HepG2 (cell line): ENCODE measurements around the gene PLD2. TPM values are rescaled to one million over a fixed set of nuclear protein-coding genes. Genes with fewer than 3 reads are reported as not detected.

Experiments used
- ARNT2 ChIP-seq: sonication (generic); formaldehyde crosslinking; IDR thresholded peaks from 2 replicates; pipeline ENCODE4 v1.8.0; 2022; ENCODE audit warnings: mild to moderate bottlenecking, low read depth, missing genetic modification reagents, moderate library complexity
- ARNTL ChIP-seq: sonication (generic); formaldehyde crosslinking; IDR thresholded peaks from 2 replicates; pipeline ENCODE4 v1.4.0; 2020; ENCODE audit warnings: mild to moderate bottlenecking, missing genetic modification reagents
- ATF7-NPFF ChIP-seq: sonication (generic); formaldehyde crosslinking; IDR thresholded peaks from 2 replicates; pipeline ENCODE4 v1.8.1; 2023; ENCODE audit warnings: mild to moderate bottlenecking, low read depth, missing genetic modification reagents, moderate library complexity
- HCFC1 ChIP-seq: fragments of 150-350 bp; IDR thresholded peaks from 2 replicates; pipeline ENCODE4 v1.6.1; 2014; ENCODE audit warnings: low read depth, low read length
- MAZ ChIP-seq, 2 experiments: sonication (generic) in 1 of 2; formaldehyde crosslinking in 1 of 2; IDR thresholded peaks; 2 replicates each; pipeline versions ENCODE4 v1.5.0 to v1.6.1; 2012 to 2020; ENCODE audit warnings: low read depth in 2 of 2, mild to moderate bottlenecking in 2 of 2, borderline replicate concordance in 1 of 2, improper control_type of control experiment in 1 of 2, low read length in 1 of 2, missing genetic modification reagents in 1 of 2, moderate library complexity in 1 of 2
- POLR2AphosphoS5 ChIP-seq: IDR thresholded peaks from 2 replicates; pipeline ENCODE4 v1.6.1; 2012; ENCODE audit warnings: low read depth, low read length
- RFX5 ChIP-seq: IDR thresholded peaks from 2 replicates; pipeline ENCODE4 v1.6.1; 2011; ENCODE audit warnings: low read depth, low read length, improper control_type of control experiment
- ZBTB3 ChIP-seq: sonication (generic); formaldehyde crosslinking; IDR thresholded peaks from 2 replicates; pipeline ENCODE4 v1.4.0; 2020; ENCODE audit warnings: low read depth, mild to moderate bottlenecking, moderate library complexity, missing genetic modification reagents, borderline replicate concordance
- ZBTB7A ChIP-seq: sonication (generic); formaldehyde crosslinking; IDR thresholded peaks from 2 replicates; pipeline ENCODE4 v1.8.0; 2022; ENCODE audit warnings: mild to moderate bottlenecking, missing genetic modification reagents
- ZBTB8A ChIP-seq: sonication (generic); formaldehyde crosslinking; IDR thresholded peaks from 2 replicates; pipeline ENCODE4 v1.4.0; 2020; ENCODE audit warnings: mild to moderate bottlenecking, low read depth, missing genetic modification reagents, borderline replicate concordance
- ZFP41 ChIP-seq: sonication (generic); formaldehyde crosslinking; IDR thresholded peaks from 2 replicates; pipeline ENCODE4 v1.4.0; 2020; ENCODE audit warnings: mild to moderate bottlenecking, missing genetic modification reagents, borderline replicate concordance
- ZFP90 ChIP-seq: sonication (generic); formaldehyde crosslinking; IDR thresholded peaks from 2 replicates; pipeline ENCODE4 v1.8.0; 2022; ENCODE audit warnings: missing genetic modification reagents, mild to moderate bottlenecking, inconsistent platforms, borderline replicate concordance
- ZNF367 ChIP-seq: sonication (generic); formaldehyde crosslinking; IDR thresholded peaks from 2 replicates; pipeline ENCODE4 v1.4.0; 2020; ENCODE audit warnings: missing genetic modification reagents, borderline replicate concordance
- ZNF607 ChIP-seq: sonication (generic); formaldehyde crosslinking; IDR thresholded peaks from 2 replicates; pipeline ENCODE4 v1.5.1; 2020; ENCODE audit warnings: missing genetic modification reagents, mild to moderate bottlenecking, borderline replicate concordance
- ZNF768 ChIP-seq: sonication (generic); formaldehyde crosslinking; IDR thresholded peaks from 2 replicates; pipeline ENCODE4 v1.4.0; 2020; ENCODE audit warnings: missing genetic modification reagents
- ZNF776 ChIP-seq: sonication (generic); formaldehyde crosslinking; IDR thresholded peaks from 2 replicates; pipeline ENCODE4 v1.4.0; 2020; ENCODE audit warnings: mild to moderate bottlenecking, missing genetic modification reagents
- ZSCAN20 ChIP-seq: sonication (generic); formaldehyde crosslinking; IDR thresholded peaks from 2 replicates; pipeline ENCODE4 v1.4.0; 2020; ENCODE audit warnings: missing genetic modification reagents, mild to moderate bottlenecking, borderline replicate concordance
- polyA plus RNA-seq, 8 experiments: library from polyadenylated mRNA; depleted of rRNA in 3 of 8; stranded (reverse) in 7 of 8; unstranded in 1 of 8; fragments of >200 nt; fragmentation: Illumina TruSeq in 4 of 8; extraction: Trizol in 4 of 8; gene quantifications; 2 replicates each; pipeline versions ENCODE4 v1.2.1 to v1.2.3, GENCODE V29; 2011 to 2016; ENCODE audit warnings: low read depth in 4 of 8, missing spikeins in 1 of 8, mixed read lengths in 1 of 8; ENCODE audit not compliant: insufficient read depth in 1 of 8
- total RNA-seq, 5 experiments: library from RNA; depleted of rRNA; stranded (reverse); fragments of >200 nt; fragmentation: Illumina TruSeq; extraction: Trizol; gene quantifications; 2 replicates each; pipeline ENCODE4 v1.2.3, GENCODE V29; 2016; ENCODE audit warnings: low read depth in 1 of 5
- TF ChIP-seq, protein P1 (sequence below): sonication (generic); formaldehyde crosslinking; IDR thresholded peaks from 2 replicates; pipeline ENCODE4 v1.5.0; 2020; ENCODE audit warnings: missing genetic modification reagents
- TF ChIP-seq, protein P2 (sequence below): sonication (generic); formaldehyde crosslinking; IDR thresholded peaks from 2 replicates; pipeline ENCODE4 v1.5.0; 2020; ENCODE audit warnings: missing genetic modification reagents
- TF ChIP-seq, protein P3 (sequence below), 2 experiments: sonication (generic) in 1 of 2; formaldehyde crosslinking in 1 of 2; IDR thresholded peaks; 2 replicates each; pipeline versions ENCODE4 v1.4.0 to v1.6.1; 2016 to 2020; ENCODE audit warnings: borderline replicate concordance in 1 of 2, low read depth in 1 of 2, mild to moderate bottlenecking in 1 of 2, missing genetic modification reagents in 1 of 2

The PLD2 gene
- total and polyA plus RNA-seq, 2 of the 13 experiments (the other 11 are each of a cell fraction or from before 2014, with no cell fraction given), result 13.4 to 29.7 TPM

DNA sequence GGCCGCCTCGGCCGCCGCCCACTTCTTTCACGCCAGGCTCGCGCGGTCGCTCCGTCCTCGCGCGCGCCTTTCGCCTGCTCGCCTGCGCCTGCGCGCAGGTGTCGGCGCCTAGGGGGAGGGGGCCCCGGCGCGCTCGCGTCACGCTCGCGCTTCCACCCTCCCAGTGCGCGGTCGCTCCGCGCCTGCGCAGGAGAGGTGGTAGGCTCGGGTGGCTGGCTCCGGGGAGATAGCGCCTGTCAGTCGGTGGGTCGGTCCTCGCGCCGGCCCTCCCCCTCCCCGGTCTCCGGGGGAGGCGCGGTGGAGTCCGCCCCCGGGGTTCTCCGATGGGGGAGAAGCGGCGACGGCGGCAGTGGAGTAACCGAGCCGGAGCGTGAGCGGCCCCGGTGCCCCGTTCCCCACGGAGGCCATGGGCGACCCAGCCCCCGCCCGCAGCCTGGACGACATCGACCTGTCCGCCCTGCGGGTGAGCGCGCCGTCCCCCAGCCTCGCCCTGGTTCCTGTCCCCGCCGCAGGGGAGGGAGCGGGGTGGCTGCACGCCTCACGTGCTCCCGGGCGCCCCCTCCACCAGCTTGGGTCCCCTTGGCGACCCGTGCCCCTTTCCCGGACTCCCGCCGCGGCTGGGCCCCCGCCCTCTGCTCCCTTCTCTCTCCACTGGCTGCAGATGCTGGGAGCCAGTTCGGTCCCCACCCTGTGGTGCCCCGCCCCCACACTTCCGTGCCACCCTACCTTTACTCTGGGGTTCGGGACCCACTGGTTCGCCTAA is 26.4 kb downstream of the PLD2 start, which contains the start of gene MINK1 (continued):
- TF ChIP-seq, protein P1, sequence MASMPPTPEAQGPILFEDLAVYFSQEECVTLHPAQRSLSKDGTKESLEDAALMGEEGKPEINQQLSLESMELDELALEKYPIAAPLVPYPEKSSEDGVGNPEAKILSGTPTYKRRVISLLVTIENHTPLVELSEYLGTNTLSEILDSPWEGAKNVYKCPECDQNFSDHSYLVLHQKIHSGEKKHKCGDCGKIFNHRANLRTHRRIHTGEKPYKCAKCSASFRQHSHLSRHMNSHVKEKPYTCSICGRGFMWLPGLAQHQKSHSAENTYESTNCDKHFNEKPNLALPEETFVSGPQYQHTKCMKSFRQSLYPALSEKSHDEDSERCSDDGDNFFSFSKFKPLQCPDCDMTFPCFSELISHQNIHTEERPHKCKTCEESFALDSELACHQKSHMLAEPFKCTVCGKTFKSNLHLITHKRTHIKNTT (CRISPR knock-in tag), result no peak
- TF ChIP-seq POLR2AphosphoS5 (peak; percentile 68), ARNTL (CRISPR knock-in tag) (peak; percentile 70), HCFC1 (0 out of 2 replicates have a peak, but pooled peaks have one; percentile 12), ZBTB7A (CRISPR knock-in tag) (peak; percentile 42; the same call in 1 of the 2 replicates), ZFP41 (CRISPR knock-in tag) (0 out of 2 replicates have a peak, but pooled peaks have one; percentile 38), MAZ (IDR thresholded peaks at IDR 0.05; ENCODE audit: borderline replicate concordance, low read depth, low read length) (peak; percentile 96), MAZ (CRISPR knock-in tag; IDR thresholded peaks at IDR 0.05; ENCODE audit: low read depth) (no peak; the same call in 1 of the 2 replicates), ARNT2 (CRISPR knock-in tag) (peak; percentile 61; the same call in 1 of the 2 replicates), RFX5 (no peak), ZBTB8A (CRISPR knock-in tag) (0 out of 2 replicates have a peak, but pooled peaks have one; percentile 17), ZNF367 (CRISPR knock-in tag) (0 out of 2 replicates have a peak, but pooled peaks have one; percentile 66), ATF7-NPFF (CRISPR knock-in tag) (peak; percentile 72; the same call in 1 of the 2 replicates), ZBTB3 (CRISPR knock-in tag) (no peak), ZNF768 (peak; percentile 34; the same call in 1 of the 2 replicates), ZSCAN20 (CRISPR knock-in tag) (0 out of 2 replicates have a peak, but pooled peaks have one; percentile 42), ZNF776 (0 out of 2 replicates have a peak, but pooled peaks have one; percentile 45), ZNF607 (peak; percentile 9; the same call in 1 of the 2 replicates), ZFP90 (CRISPR knock-in tag) (0 out of 2 replicates have a peak, but pooled peaks have one; percentile 50)
- TF ChIP-seq, protein P2, sequence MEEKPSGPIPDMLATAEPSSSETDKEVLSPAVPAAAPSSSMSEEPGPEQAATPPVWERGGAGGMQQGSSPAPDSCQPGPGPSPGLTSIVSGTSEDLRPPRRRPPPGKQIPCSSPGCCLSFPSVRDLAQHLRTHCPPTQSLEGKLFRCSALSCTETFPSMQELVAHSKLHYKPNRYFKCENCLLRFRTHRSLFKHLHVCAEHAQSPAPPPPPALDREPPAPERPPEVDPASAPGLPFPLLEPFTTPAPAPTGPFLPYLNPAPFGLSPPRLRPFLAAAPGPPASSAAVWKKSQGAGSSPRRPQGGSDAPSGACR, result no peak
- TF ChIP-seq, protein P3, sequence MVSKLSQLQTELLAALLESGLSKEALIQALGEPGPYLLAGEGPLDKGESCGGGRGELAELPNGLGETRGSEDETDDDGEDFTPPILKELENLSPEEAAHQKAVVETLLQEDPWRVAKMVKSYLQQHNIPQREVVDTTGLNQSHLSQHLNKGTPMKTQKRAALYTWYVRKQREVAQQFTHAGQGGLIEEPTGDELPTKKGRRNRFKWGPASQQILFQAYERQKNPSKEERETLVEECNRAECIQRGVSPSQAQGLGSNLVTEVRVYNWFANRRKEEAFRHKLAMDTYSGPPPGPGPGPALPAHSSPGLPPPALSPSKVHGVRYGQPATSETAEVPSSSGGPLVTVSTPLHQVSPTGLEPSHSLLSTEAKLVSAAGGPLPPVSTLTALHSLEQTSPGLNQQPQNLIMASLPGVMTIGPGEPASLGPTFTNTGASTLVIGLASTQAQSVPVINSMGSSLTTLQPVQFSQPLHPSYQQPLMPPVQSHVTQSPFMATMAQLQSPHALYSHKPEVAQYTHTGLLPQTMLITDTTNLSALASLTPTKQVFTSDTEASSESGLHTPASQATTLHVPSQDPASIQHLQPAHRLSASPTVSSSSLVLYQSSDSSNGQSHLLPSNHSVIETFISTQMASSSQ (IDR thresholded peaks at IDR 0.05; ENCODE audit: low read depth), result no peak
- TF ChIP-seq, protein P3 (CRISPR knock-in tag; IDR thresholded peaks at IDR 0.05; ENCODE audit: borderline replicate concordance), result no peak
